ENCODE results near the gene HOXD11.

The HOXD11 gene

GRCh38 chr2:176149481-176149938 is 42.4 kb downstream of the HOXD11 start:
- DNase-seq (ENCODE audit: low spot score): no peak
- Histone ChIP-seq H3K4me3 (no peak overlapping the region), H3K27ac (no peak overlapping the region)
- no peak for TF ChIP-seq CTCF (IDR thresholded peaks at IDR 0.05)

- no peak overlapping the region for H3K4me3 ChIP-seq
- no peak overlapping the region for H3K27ac ChIP-seq
- TF ChIP-seq CTCF (IDR thresholded peaks at IDR 0.05): no peak
- DNase-seq (ENCODE audit: low spot score): no peak
Observed at GRCh38 chr2:176149939-176150583, 43.0 kb downstream of the HOXD11 start.

- Histone ChIP-seq H3K27ac (no peak overlapping the region), H3K4me3 (no peak overlapping the region)
- no peak for TF ChIP-seq CTCF (IDR thresholded peaks at IDR 0.05)
- no peak for DNase-seq (ENCODE audit: low spot score)
Observed at GRCh38 chr2:176150584-176151441, 43.7 kb downstream of the HOXD11 start.

- Histone ChIP-seq H3K27ac (no peak within 1 kb of the TSS), H3K4me3 (peak within 1 kb of the TSS; percentile 10)
- TF ChIP-seq CTCF (IDR thresholded peaks at IDR 0.05): no peak
- no peak for DNase-seq (ENCODE audit: low spot score)
Observed at GRCh38 chr2:176151442-176152287, 44.6 kb downstream of the HOXD11 start, which contains the start of gene HOXD4. HOXD4 (plus strand) TSS chr2:176151550; CDS start chr2:176151634, 84 bp downstream.

GRCh38 chr2:176152350-176153181 is 45.5 kb downstream of the HOXD11 start:
- H3K27ac ChIP-seq: no peak overlapping the region
- DNase-seq (ENCODE audit: low spot score): no peak

More at GRCh38 chr2:176152350-176153181, 45.5 kb downstream of the HOXD11 start:
- no peak overlapping the region for H3K4me3 ChIP-seq
- TF ChIP-seq CTCF (IDR thresholded peaks at IDR 0.05): no peak

Measured in coronary artery (tissue), 2 donors.